RCC 7860 (cell line): ENCODE measurements around the gene TMEM179B.

Source experiments
- DNase-seq: peaks from one replicate; pipeline ENCODE4 v3.0.0-alpha.2; 2015; ENCODE audit warnings: low spot score
- FAIRE-seq: peaks from 2 replicates; lab custom pipeline; 2012; peaks lifted over from hg19 to GRCh38; lab: Jason Lieb, UNC

The TMEM179B gene

DNA sequence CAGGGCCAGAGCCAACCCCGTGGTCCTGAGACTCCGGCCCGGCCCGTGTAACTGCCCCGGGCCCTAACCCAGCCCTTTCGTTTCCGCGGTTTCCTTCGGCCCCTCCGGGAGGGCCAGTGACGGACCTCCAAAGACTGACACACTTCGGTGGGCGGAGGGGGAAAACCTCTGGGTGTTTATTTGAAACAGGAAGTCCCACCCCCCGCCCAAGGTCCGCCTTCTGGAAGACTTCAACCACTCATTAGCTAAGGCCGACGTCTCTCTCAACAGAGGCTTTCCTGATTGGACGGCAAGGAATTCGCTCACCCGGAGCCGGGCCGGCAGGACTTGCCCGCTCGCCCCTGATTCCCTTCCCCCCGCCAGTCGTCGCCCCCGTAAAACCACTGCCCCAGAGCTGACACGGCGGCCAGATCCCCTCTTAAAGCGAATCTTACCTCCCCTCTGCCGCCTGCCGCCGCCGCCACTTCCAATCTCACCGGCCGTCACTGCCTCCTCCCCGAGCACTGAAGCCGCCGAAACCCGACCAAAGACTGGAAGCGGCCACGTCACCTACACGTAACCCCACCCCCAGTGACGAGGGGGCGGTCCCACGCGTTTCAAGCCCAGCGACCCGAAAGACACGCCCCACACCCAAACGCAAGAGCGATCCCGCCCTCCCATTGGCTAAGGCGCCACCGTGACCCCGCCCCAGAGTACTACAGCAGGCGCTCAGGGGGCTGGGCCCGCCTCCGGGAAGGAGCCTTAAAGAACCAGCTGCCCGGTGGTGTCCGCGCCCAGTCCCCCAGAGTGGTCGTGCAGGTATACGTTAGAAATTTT, 44.5 kb downstream of the TMEM179B start, which contains the start of gene STX5:
Gene STX5, minus strand, starts transcription at position 532 of the 816 bp plus-strand sequence. CDS start 808 bp downstream, outside the sequence.
- FAIRE-seq (peak; percentile 69), DNase-seq (peak; percentile 91)

DNA sequence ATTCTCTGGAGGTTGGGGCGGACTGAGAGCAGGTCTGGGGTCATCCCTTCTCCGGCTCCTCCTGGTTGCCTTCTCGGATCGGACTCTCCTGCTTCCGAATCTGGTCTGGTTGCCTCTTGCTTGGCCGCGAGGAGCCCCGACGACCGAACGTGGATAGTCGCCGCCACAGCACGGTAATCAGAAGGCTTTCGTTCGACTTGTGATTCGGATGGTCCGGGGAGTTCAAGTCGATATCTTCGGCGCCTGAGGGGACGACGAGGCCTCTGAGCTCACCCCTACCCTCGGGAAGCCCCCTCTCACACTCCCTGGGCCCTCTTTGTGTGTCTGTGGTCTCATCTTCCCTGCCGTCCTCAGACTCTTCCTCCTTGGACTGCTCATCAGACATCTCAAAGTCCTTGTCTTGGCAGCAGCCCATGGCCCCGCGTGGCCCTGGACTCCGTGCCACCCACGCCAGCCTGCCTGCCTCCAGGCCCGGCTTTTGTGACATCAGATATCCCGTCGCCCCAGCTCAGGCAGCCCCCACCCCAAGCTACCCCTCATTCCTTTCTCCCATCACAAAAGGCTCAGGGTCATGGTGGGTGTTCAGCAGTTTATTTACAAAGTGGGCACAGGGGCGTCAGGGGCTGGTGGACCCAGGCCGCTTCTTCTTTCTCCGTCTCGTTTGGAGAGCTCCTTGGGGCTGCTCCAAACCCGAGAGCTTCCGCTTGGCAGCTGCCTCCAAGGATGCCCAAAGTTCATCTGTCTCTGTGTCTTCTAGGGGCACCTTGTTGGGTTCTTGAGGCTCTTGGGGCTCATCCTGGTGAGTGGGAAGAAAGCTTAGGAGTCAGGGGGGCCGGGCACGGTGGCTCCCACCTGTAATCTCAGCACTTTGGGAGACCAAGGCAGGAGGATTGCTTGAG, 45.4 kb downstream of the TMEM179B start, which contains the start of gene TEX54:
Gene TEX54, minus strand, starts transcription at position 506 of the 899 bp plus-strand sequence.
- FAIRE-seq (no peak), DNase-seq (no peak)

GRCh38 chr11:62835336-62835735, 48.1 kb downstream of the TMEM179B start:
- no peak for FAIRE-seq
- DNase-seq = no peak

- DNase-seq (peak; percentile 74), FAIRE-seq (no peak)
These were observed 52.1 kb downstream of the TMEM179B start, which contains the start of gene WDR74 for GRCh38 chr11:62839050-62839945. WDR74 (minus strand) TSS chr11:62839590; CDS start chr11:62839570, 20 bp downstream.
